HG02571 (cell line): ENCODE results near the gene ITPR2.
"Not testable (repeated sequence)": the region's sequence is repeated elsewhere in the genome, so short reads cannot be mapped to it uniquely, and the experiment has no call there.

Experiments
- ATAC-seq: cut with Tn5 transposase; IDR thresholded peaks from one replicate; pipeline ENCODE4 v1.9.1; 2021; ENCODE audit warnings: mild to moderate bottlenecking, moderate library complexity; ENCODE audit not compliant: unreplicated experiment

ITPR2 gene

DNA sequence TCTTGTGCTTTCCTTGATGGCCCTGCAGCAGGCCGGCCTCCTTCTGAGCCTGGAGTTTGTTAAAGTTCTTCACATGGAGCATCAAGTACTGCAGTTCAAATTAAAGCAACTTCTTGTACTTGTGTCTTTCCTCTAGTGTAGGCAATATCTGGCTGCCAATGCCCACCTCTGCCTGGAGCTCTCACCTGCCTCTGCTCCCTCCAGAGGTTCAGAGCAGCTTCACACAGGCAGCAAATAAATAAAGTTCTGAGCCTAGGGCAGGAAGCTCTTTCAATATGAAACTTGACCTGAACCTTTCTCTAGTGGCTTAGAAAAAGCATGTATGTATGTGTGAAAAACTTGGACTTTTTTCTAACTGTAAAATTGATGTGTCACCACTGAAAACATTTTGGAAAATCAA is 65.9 kb downstream of the ITPR2 start:
- ATAC-seq = no peak

DNA sequence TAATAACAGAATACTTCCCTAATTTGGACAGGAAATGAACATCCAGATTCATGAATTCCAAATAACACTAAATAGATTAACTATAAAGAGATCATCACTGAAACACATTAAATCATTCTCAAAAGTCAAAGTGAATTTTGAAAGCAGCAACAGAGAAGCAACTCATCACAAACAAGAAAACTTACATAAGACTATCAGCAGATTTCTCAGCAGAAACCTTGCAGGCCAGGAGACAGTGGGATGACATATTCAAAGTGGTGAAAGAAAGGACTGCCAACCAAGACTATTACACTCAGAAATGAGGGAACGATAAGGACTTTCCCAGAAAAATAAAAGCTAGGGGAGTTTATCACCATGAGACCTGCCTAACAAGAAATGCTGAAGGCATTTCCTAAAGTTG is 70.8 kb downstream of the ITPR2 start:
- ATAC-seq = no peak

DNA sequence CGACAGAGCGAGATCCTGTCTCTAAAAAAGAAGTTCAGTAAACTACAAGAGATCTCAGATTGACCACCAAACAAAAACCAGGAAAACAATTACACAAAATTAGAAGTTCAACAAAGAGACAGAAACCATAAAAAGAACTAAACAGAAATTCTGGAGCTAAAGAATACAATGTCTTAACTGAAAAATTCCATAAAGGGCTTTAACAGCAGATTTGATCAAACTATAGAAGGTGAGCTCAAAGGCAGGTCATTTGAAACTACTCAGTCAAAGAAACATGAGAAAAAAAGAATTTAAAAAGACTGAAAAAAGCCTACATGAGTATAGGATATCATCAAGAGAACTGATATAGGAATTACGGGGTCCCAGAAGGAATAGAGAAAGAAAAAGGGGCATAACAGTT is 71.2 kb downstream of the ITPR2 start:
- no peak for ATAC-seq

DNA sequence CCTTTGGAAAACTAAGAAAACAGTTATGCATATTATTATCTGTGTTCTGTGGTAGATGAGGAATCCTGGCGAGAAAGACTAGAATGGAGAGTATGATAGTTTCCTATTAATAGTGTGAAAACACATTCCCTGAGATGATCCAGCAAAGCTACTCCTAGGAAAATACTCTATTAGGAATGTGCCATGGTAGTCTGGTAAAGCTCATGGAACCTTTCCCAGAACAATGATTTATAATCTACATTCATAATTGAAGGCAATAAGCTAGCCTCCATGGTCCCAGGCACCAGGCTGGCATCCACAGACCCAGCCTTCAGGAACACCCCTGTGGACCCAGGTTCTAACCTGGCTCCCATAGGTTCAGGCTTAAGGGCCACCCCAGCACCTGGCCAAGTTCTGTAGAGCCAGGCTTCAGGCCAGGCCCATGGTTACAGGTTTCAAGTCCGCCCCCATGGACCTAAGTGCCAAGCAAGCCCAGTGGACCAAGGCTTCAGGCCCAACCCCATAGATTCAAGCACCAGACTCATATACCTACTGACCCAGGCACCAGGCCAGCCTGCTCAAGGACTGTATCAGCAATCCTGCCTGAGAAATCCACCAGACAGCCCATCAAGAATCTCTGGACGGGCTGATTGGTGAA is 72.2 kb downstream of the ITPR2 start:
- no peak for ATAC-seq

DNA sequence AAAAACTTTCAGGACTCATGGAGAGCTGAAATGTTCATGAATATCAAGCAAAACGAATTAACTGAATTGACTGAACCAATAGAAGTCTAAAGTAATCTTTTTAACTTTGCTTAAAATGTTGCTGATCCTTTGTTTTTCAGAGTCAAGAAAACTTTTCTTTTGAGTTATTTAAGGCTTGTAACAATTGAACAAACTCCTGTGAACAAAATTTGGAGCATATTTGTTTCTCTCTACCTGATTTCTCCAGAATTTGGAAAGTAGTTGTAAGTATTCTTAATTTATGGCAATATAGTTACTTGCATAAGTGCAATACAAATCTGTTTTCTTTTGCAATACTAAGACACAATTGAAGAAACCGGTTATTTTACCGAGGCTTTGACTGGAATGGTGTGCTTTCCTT is 77.6 kb downstream of the ITPR2 start:
- not testable (repeated sequence) for ATAC-seq

DNA sequence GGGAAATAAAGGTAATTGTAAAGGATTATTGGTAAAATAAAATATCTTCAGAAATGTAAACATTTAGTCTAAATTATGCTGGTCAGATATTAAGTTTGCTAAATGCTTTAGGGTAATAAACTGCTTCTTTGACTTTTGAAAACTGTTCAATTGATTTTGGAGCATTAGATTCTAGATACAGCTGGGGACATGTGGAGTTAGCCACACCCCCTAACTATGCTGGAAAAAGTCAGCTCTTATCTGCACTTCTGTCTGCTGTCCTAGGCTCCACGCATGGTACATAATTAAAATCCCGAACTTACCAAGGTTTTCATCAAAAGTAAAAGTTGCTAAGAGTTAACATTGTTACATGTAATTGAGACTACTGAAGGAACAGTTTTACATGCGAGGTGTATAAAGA is 78.8 kb downstream of the ITPR2 start:
- ATAC-seq = no peak

DNA sequence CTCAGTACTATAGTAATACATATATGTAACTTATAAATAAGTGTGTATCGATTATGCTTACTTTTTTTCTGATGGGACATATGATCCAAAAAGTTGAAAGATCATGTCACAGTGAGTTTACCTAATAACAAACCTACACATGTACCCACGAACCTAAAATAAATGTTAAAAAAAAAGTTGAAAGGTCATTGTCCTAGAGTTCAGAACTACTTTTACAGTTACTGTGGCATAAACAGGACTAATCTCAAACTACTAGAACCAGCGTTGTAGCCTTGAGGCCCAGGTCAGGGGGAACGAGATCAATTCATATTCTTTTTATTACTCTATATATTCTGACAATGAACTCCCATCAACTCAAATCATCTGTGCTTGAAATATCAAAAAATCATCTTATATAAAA is 81.8 kb downstream of the ITPR2 start:
- ATAC-seq = no peak

DNA sequence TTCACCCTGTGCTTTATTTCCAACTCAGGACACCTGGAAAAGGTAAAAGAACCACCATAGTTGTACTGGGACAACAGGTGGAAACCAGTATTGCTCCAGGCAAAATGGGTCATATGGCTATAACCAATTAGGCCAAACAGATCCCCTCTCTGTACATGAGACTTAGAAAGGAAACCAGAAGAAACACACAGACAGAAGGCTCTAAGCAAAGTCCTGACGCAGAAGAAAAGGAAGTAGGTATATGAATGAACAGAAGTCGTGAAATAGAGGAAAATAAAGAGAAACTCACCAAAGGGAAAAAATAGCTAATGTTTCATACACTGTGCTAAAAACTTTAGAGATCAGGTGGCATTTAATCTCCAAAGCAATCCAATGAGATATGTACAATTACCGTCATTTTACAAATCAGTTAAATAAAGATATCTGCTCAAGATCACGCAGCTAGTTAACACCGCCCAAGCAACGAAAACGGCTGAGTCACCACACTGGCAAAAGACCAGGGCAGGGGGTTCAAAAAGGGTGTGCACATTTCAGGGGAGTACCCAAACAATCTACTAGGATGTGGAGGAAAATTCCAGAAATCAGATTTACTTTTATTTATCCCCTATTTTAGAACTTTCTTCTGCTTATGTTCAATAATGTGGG is 82.3 kb downstream of the ITPR2 start:
- ATAC-seq = peak; percentile 39

DNA sequence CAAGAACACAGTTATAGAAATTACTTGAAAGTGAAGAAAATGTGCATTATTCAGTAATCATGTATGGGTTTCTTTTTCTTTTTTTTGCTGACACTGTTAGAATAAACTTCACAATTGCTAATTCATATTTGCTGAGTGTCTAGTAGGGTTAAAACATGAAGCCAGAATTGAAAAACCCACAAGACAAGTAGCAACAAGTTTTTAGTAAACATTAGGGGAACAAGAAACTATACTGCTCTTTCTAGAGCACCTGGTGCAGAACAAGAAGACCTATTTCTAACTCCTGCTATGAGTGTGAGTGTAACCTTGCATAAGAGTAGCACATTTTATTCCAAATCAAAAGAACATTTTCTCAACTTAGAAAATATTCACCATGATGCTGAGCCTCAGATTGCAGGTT is 83.2 kb downstream of the ITPR2 start:
- ATAC-seq = peak; percentile 74

DNA sequence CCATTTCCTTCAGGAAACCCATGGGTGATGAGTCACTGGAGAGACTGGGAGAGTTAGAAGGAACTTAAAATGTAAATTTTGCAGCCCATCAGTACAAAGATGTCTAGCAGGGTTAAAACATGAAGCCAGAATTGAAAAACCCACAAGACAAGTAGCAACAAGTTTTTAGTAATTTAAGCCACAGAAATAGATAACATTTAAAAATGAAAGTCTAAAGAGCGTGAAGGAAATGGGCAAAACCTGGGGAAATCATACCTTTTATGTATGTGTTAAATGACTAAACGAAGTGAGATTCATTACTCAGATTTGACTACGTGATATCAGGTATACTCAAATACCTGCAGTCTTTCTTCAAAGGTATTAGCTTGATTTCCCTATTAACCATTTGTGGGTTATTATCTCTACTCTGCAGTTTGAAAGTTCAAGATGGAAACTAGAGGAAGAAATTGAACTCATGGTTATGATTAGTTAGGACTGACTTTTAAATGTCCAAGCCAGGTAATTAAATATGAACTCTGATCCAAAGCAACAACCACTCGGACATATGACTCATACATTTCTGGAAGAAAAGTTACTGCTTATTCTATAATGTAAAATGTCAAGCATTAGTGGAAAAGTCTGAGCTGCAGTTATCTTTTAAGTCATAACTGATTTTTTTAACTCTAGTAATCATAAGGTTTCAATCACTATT is 84.1 kb downstream of the ITPR2 start:
- ATAC-seq = no peak

DNA sequence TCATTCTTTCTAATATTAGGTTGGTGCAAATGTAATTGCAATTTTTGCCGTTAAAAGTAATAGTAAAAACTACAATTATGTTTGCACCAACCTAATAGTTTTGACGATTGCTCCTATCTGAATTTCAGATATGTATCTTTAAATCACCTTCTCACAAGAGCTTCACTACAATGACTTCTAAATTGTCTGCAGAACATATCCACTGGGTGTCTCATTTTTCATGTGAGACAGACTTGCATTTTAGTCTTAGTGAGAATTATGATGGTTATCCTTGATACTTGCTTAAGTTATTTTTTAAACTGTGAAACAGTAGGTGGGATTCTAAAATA is 84.6 kb downstream of the ITPR2 start:
- no peak for ATAC-seq

DNA sequence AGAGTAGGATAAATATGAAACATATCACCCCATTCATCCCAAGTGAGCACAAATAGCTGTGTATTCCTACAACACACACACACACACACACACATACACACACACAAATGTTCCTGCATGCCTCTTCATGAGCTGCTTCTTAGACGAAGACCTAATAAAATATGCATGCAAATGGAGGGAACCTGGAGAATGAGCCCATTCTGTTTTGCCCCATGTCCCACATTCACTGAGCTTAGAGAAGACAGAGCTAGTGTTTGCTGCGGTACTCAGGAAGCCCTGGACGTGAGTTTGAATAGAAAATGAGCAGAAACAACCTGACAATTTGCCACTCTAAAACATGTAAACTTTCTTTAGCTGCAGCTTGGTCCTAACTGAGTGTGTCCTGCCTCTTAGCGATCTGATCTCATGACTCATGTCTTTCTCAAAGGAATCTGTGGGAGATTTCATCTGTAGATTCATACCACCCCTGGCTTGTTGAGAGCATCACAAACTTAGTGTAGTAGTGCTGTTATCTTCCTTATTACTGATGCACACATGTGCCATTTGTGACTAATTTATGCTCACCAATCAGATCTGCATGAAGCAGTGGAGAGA is 86.8 kb downstream of the ITPR2 start:
- no peak for ATAC-seq

DNA sequence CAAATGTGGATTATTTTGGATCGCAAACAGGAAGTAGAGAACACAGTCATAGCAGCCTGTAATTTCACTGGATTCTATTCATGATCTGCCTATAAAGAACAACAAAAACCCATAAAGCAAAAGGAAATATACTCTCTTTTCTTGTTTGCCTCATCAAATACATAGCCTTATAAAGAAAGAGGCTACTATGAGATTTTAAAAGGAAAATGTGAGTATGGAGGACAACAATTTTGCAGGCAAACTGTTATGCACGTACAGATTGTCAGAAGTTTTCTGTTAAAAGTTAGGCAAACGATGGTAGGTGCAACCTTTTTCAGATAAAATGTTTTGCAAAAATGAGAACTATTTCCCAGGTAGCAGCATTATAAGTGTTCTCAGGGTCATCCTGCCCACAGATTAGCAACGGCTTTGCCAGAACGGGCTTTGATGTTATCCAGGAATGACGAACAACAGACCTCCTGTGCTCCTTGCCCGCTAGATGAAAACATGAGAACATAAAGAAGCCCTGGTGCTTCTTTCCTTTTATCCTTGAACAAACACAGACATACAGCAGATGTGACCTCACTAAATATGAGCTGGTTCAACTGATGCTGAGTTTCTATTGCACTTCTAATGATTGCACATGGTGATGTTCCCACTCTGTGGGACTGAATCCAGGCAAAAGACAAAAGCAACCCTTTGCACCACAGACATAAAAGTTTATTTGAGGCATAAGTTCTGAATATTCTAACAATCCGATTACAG is 88.1 kb downstream of the ITPR2 start:
- ATAC-seq = no peak

DNA sequence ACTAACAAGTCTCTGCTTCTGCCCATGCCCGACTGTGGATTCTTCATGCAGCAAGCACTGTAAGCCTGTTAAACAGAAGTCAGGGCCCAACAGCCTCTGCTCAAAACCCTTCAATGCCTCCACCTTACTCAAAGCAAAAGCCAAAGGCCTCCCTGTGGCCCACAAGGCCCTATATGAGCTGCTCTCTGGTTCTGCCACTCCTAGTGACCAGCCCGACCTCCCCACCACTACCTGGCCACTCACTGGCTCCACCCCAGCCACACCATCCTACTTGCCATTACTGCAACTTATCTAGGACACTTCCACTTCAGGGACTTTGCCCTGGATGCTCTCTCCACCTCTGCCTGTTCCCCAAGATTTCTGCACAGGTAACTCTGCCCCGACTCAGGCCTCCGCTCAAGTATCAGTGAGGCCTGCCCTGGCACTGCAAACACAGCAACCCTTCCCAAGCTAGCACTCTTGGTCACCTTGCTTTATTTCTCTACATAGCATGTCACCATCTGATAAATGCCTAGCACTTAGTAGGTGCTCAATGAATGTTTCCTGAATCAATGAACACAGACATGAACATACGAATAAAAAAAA is 88.9 kb downstream of the ITPR2 start:
- no peak for ATAC-seq

DNA sequence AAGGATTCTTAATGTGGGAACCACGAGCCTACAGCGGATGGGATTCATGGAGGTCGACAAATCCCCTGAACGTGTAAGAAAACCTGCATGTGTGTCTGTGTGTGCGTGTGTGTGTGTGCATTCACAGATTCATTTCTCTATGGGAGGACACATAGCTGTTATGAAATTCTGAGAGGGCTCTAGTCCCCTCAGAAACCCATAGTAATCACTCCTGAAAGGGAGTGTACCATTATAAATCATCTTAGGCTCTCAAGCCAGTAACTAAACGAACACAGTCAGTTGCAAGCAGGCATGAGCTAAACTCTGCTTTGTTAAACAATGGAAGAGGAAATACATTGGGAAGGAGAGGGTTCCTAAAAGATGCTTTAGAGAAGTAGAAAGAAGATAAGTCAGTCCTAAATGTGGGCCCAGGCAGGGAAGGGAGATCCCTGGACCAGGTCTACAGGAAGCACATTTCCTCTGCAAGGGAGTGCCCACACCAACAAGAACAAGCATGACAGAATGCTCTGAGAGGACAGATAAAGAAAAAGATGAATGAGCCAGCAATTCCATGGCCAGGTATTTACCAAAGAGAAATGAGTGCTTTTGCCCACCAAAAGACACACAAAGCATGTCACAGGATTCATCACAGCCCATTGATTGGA is 91.3 kb downstream of the ITPR2 start:
- ATAC-seq = no peak

DNA sequence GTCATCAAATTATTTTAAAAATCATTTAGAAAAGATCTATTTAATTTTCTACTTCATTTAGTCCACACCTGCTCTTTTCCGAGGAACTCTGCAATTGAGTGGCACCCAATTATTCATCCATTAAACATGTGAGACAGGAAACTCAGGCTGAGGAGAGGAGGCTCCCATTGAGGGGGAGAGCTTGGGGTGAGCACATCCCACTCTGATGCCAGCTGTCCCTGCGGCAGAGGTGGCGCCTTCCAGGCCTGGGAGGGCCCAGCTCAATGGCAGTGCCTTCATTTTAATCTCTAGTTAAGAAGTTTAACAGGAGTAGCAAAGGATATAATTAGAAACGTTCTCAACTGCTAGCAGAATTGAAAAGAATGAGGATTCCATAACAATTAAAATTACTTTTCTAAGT is 92.0 kb downstream of the ITPR2 start:
- ATAC-seq = no peak

DNA sequence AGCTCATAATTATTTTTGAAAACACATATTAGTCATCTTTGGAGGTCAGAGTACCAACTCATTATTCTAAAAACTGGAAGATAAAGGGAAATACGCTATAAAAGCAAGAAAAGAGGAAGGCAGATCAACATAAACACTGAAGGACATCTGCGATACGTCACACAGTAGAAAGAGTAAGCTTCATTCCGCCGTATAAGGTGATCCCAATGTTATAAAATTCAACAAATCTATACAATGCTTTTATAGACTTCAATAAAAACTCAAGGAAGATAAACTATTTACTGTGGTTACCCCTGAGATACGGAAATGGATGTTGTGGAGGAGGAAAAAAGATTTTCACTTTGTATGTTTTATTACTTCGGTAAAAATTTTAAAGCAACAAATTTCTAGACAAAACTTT is 92.6 kb downstream of the ITPR2 start:
- no peak for ATAC-seq

DNA sequence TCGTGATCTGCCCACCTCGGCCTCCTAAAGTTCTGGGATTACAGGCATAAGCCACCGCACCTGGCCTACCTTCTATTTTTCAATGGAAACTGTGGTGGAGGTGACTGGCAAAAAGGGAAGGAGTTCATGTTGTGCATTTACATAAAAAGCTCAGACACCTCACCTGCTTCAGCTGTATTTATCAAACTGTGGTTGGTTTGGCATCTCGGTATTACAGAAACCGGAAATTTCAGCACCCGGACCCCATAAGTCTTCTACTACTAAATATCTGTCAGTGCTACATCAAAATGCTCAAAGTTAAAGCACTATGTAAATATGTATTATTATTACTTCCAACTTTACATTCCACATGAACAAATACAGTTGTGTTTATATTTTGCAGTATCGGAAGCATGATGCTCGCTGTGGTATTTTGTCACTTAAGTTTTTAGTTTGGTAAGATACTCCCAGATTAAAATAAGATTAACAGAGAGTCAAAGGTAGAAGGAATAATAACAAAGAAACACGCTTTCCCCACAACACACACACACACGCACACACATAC is 95.4 kb downstream of the ITPR2 start:
- ATAC-seq = no peak

DNA sequence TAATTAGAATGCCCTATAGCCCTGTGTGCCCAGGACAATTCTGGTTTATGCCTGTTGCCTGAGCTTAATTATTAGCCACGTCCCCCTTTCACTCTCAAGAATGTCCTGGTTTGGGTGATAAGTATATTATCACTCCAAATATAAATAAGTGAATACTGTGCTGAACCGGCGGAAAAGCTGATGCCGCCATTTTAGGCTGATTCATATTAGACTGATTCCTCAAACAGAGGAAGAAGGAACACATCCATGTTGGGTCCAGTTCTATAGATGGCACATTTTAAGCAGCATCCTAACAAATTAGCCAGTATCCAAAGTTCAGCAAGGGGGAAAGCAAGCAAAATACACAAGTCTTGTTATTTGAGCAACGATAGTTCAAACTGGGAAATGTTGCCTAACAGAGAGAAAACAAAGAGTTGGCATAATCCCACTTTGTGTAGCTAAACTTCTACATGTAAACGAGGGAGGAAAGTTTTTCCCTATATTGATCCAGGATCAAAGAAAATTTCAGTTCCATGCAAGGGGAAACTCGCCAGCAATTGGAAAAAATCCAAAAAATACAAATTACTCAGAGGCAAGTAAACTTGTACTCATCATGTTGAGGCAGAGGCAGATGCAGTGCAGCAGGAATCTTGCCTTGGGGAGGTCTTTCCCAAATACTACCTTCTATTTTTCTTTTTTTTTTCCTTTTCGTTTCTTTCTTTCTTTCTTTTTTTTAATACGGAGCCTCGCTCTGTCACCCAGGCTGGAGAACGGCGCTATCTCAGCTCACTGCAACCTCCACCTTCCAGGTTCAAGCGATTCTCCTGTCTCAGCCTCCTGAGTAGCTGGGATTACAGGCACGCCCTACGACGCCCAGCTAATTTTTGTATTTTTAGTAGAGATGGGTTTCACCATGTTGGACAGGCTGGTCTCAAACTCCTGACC is 96.2 kb downstream of the ITPR2 start:
- no peak for ATAC-seq
